H9 (cell line): ENCODE data around the gene ADA. TPM values are rescaled to one million over a fixed set of nuclear protein-coding genes. Genes with fewer than 3 reads are reported as not detected.

Source experiments
- DNase-seq: peaks from one replicate; pipeline ENCODE4 v3.0.0-alpha.2; 2017
- H2AFZ ChIP-seq: one replicate; pipeline ENCODE4 v1.6.1; 2013; ENCODE audit warnings: mild to moderate bottlenecking, low read length, control low read depth, moderate library complexity
- H2AK5ac ChIP-seq: 2 replicates; pipeline ENCODE4 v1.6.1; 2013; ENCODE audit warnings: low read length, control low read depth, mixed read lengths; ENCODE audit not compliant: insufficient read length
- H2BK120ac ChIP-seq: one replicate; pipeline ENCODE4 v1.6.1; 2013; ENCODE audit warnings: low read depth, mild to moderate bottlenecking, low read length, control low read depth, inconsistent platforms; ENCODE audit not compliant: poor library complexity, severe bottlenecking
- H2BK12ac ChIP-seq: 2 replicates; pipeline ENCODE4 v1.6.1; 2013; ENCODE audit warnings: low read length, control low read depth, mixed read lengths, low read depth; ENCODE audit not compliant: insufficient read length
- H2BK15ac ChIP-seq: 2 replicates; pipeline ENCODE4 v1.6.1; 2013; ENCODE audit warnings: low read depth, low read length, control low read depth
- H2BK20ac ChIP-seq: one replicate; pipeline ENCODE4 v1.6.1; 2013; ENCODE audit warnings: low read depth, mild to moderate bottlenecking, low read length, control low read depth, inconsistent platforms; ENCODE audit not compliant: poor library complexity, severe bottlenecking
- H2BK5ac ChIP-seq: 2 replicates; pipeline ENCODE4 v1.6.1; 2013; ENCODE audit warnings: low read length, control low read depth, mixed read lengths; ENCODE audit not compliant: insufficient read length
- H3K14ac ChIP-seq: 2 replicates; pipeline ENCODE4 v1.6.1; 2013; ENCODE audit warnings: low read length, control low read depth; ENCODE audit not compliant: insufficient read depth
- H3K18ac ChIP-seq: 2 replicates; pipeline ENCODE4 v1.6.1; 2013; ENCODE audit warnings: low read depth, mild to moderate bottlenecking, mixed read lengths, low read length, control low read depth; ENCODE audit not compliant: insufficient read length
- H3K23ac ChIP-seq: 2 replicates; pipeline ENCODE4 v1.6.1; 2013; ENCODE audit warnings: low read length, control low read depth, mixed read lengths, low read depth; ENCODE audit not compliant: insufficient read length
- H3K23me2 ChIP-seq: 2 replicates; pipeline ENCODE4 v1.6.1; 2013; ENCODE audit warnings: low read depth, mild to moderate bottlenecking, mixed read lengths, low read length, control low read depth; ENCODE audit not compliant: insufficient read length, poor library complexity, severe bottlenecking
- H3K27ac ChIP-seq: 2 replicates; pipeline ENCODE4 v1.5.1; 2013; ENCODE audit warnings: low read length, control low read depth, mixed read lengths, low read depth; ENCODE audit not compliant: insufficient read length
- H3K27me3 ChIP-seq: 2 replicates; pipeline ENCODE4 v1.6.1; 2013; ENCODE audit warnings: low read length, control low read depth, inconsistent platforms; ENCODE audit not compliant: insufficient read depth
- H3K4ac ChIP-seq: 2 replicates; pipeline ENCODE4 v1.6.1; 2013; ENCODE audit warnings: low read depth, mild to moderate bottlenecking, control low read depth, inconsistent platforms, low read length, moderate library complexity
- H3K4me1 ChIP-seq: 2 replicates; pipeline ENCODE4 v1.6.1; 2013; ENCODE audit warnings: low read length, control low read depth, inconsistent platforms; ENCODE audit not compliant: insufficient read depth
- H3K4me2 ChIP-seq: 2 replicates; pipeline ENCODE4 v1.6.1; 2013; ENCODE audit warnings: low read length, control low read depth, mixed read lengths; ENCODE audit not compliant: insufficient read length, insufficient read depth
- H3K56ac ChIP-seq: 2 replicates; pipeline ENCODE4 v1.6.1; 2013; ENCODE audit warnings: low read depth, mild to moderate bottlenecking, mixed read lengths, low read length, control low read depth; ENCODE audit not compliant: insufficient read length
- H3K79me1 ChIP-seq: 2 replicates; pipeline ENCODE4 v1.6.1; 2013; ENCODE audit warnings: low read depth, mild to moderate bottlenecking, moderate library complexity, low read length, control low read depth, inconsistent platforms; ENCODE audit not compliant: insufficient read depth, poor library complexity, severe bottlenecking
- H3K79me2 ChIP-seq: 2 replicates; pipeline ENCODE4 v1.6.1; 2013; ENCODE audit warnings: low read length, control low read depth, inconsistent platforms; ENCODE audit not compliant: insufficient read depth
- H3K9ac ChIP-seq: 2 replicates; pipeline ENCODE4 v1.6.1; 2013; ENCODE audit warnings: low read length, control low read depth, mixed read lengths; ENCODE audit not compliant: insufficient read length; ENCODE audit errors: extremely low read depth
- H3K9me3 ChIP-seq: one replicate; pipeline ENCODE4 v1.6.1; 2013; ENCODE audit warnings: low read depth, low read length, inconsistent platforms; ENCODE audit not compliant: control insufficient read depth
- H3T11ph ChIP-seq: one replicate; pipeline ENCODE4 v1.6.1; 2013; ENCODE audit warnings: mild to moderate bottlenecking, low read length, control low read depth, inconsistent platforms
- H4K20me1 ChIP-seq: one replicate; pipeline ENCODE4 v1.6.1; 2013; ENCODE audit not compliant: control insufficient read depth, insufficient read length, insufficient read depth
- H4K5ac ChIP-seq: 2 replicates; pipeline ENCODE4 v1.6.1; 2013; ENCODE audit warnings: low read depth, mild to moderate bottlenecking, mixed read lengths, low read length, control low read depth; ENCODE audit not compliant: insufficient read length
- H4K8ac ChIP-seq: replicated peaks from 2 replicates; pipeline ENCODE4 v1.6.1; 2013; ENCODE audit warnings: low read length, control low read depth, mixed read lengths, low read depth; ENCODE audit not compliant: insufficient read length
- H4K91ac ChIP-seq: 2 replicates; pipeline ENCODE4 v1.6.1; 2013; ENCODE audit warnings: low read depth, mild to moderate bottlenecking, moderate library complexity, mixed read lengths, low read length, control low read depth; ENCODE audit not compliant: insufficient read length
- H3K27ac Mint-ChIP-seq, 3 experiments: 2 replicates in 2 of 3; 3 replicates in 1 of 3; pipeline ENCODE4 v1.8.0; 2020 to 2021; ENCODE audit warnings: mixed read lengths in 3 of 3, mild to moderate bottlenecking in 1 of 3, moderate library complexity in 1 of 3
- H3K27me3 Mint-ChIP-seq: 2 replicates; pipeline ENCODE4 v1.8.0; 2021; ENCODE audit warnings: low read depth, mild to moderate bottlenecking, moderate library complexity, mixed read lengths
- H3K36me3 Mint-ChIP-seq, 3 experiments: 2 replicates in 2 of 3; 3 replicates in 1 of 3; pipeline ENCODE4 v1.8.0; 2020 to 2021; ENCODE audit warnings: low read depth in 3 of 3, mixed read lengths in 3 of 3; ENCODE audit not compliant: insufficient read depth in 1 of 3
- H3K4me1 Mint-ChIP-seq, 2 experiments: 2 replicates each; pipeline ENCODE4 v1.8.0; 2020; ENCODE audit warnings: mixed read lengths in 2 of 2
- H3K4me3 Mint-ChIP-seq, 2 experiments: 2 replicates in 1 of 2; 3 replicates in 1 of 2; pipeline ENCODE4 v1.8.0; 2020 to 2021; ENCODE audit warnings: mild to moderate bottlenecking in 2 of 2, mixed read lengths in 2 of 2, moderate library complexity in 1 of 2
- H3K9me3 Mint-ChIP-seq, 2 experiments: 2 replicates in 1 of 2; 3 replicates in 1 of 2; pipeline ENCODE4 v1.8.0; 2020; ENCODE audit warnings: mild to moderate bottlenecking in 2 of 2, mixed read lengths in 2 of 2, moderate library complexity in 1 of 2
- CTCF ChIP-seq: fragments of 200-600 bp; sonication (generic); conservative IDR thresholded peaks from 3 replicates; pipeline ENCODE4 v1.8.0; 2021; ENCODE audit warnings: antibody characterized with exemption, mild to moderate bottlenecking
- WGBS: extraction: QIAGEN DNeasy Blood & Tissue Kit; methylation state at CpG from one replicate; pipeline ENCODE4 v1.1.7; 2013; ENCODE audit warnings: missing lambda C conversion rate, low lambda C conversion rate, mixed read lengths; ENCODE audit not compliant: insufficient read length; ENCODE audit errors: extremely low coverage; 5-methylcytosine and 5-hydroxymethylcytosine counted together
- total RNA-seq: library from RNA; stranded (reverse); gene quantifications from 2 replicates; pipeline ENCODE4 v1.2.1, GENCODE V29; 2021

ADA gene
- total RNA-seq, 1 experiment from 2014 or later: 22.0 TPM

DNA sequence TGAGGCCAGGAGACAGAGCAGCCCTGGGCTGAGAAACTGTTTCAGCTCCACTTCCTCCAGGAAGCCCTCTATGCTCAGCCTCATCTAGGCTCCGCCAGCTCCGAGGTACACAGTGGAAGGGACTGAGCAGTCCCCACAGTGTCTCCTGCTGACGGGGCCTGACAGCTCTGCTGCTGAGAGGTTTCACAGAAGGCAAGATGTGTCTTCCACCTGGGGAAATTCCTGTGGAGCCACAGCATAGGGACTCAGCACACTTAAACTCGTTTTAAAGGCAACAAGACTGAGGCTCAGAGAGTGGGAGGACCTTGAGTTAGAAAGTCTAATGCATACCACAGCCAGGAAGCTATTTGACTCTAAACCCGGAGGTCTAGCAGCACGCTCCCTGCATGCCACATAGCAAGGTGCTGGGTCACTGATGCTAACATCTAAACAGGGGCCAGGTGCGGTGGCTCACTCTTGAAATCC lies 6.8 kb downstream of the ADA start:
- Histone ChIP-seq H4K91ac (no peak overlapping the region), H3K27me3 (no peaks in the 10 kb centered on the region; the same call in 1 of the 2 replicates), H3K23ac (no peak overlapping the region), H3T11ph (no peak overlapping the region), H3K79me2 (no peaks in the 10 kb centered on the region), H4K5ac (no peak overlapping the region), H3K9me3 (no peaks in the 10 kb centered on the region), H3K56ac (no peak overlapping the region), H4K8ac (no peak overlapping the region), H3K4me2 (no peak overlapping the region), H2BK120ac (no peak overlapping the region), H3K79me1 (no peaks in the 10 kb centered on the region), H3K4ac (no peak overlapping the region; the same call in 1 of the 2 replicates), H2BK20ac (no peak overlapping the region), H2BK15ac (no peak overlapping the region), H3K23me2 (no peaks in the 10 kb centered on the region), H3K9ac (no peak overlapping the region), H4K20me1 (no peaks in the 10 kb centered on the region), H2AK5ac (no peak overlapping the region), H3K27ac (no peak overlapping the region), H2BK5ac (no peak overlapping the region), H3K14ac (no peak overlapping the region), H3K18ac (no peak overlapping the region), H3K4me1 (peaks cover 20% of the 10 kb centered on the region; the same call in 1 of the 2 replicates), H2AFZ (no peak overlapping the region), H2BK12ac (no peak overlapping the region)
- Mint-ChIP-seq H3K36me3 (peaks cover 0 to 12% (median 9%) of the 10 kb centered on the region in 3 experiments; a peak in 5 of 7 replicates), H3K27ac (peak overlapping the region in 2 of 3 experiments; percentile 50 to 89; a peak in 1 of 7 replicates), H3K4me3 (no peak overlapping the region), H3K27me3 (no peaks in the 10 kb centered on the region), H3K9me3 (peaks cover 0 to 4% of the 10 kb centered on the region in 2 experiments; a peak in 1 of 5 replicates), H3K4me1 (peaks cover 57 to 60% of the 10 kb centered on the region in 2 experiments)
- no peak for DNase-seq
- no CpG with 5 or more reads among the region's 7 CpGs for WGBS
- no peak for TF ChIP-seq CTCF
